GM19351 (cell line): ENCODE data around the gene BMP6.

Experiments used
- ATAC-seq: cut with Tn5 transposase; IDR thresholded peaks from one replicate; pipeline ENCODE4 v1.9.1; 2021; ENCODE audit warnings: mild to moderate bottlenecking, moderate library complexity; ENCODE audit not compliant: unreplicated experiment

The BMP6 gene

DNA sequence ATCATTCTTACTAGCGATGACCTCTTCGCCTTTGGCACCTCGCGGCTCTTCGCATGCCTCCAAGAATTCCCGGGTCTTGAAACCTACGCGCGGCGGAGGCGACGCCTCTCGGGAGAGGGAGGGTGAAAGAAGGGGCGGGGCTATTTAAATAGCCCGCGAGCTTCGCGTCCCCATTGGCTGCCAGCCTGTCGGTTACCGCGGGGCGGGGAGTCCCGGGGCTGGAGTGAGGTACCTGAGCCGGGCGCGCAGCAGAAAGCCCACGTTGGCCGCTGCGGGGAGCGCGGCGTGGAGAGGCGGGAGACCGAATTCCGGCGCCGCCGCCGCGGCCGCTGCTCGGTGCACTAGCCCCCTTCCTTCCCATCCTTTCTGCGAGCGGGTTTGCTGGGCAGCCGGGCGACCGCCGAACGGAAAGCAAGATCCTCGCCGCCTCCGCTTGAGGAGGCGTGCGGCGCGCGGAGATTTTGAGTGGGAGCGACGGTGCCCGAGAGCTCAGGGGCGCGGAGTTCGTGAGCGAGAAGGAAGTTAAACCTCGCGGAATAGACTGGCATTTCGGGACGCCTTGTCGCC is at the start of gene BMP6:
Gene BMP6 (plus strand): TSS at position 251 of the 567 bp plus-strand sequence. CDS start 857 bp downstream, outside the sequence.
- peak; percentile 75 for ATAC-seq

DNA sequence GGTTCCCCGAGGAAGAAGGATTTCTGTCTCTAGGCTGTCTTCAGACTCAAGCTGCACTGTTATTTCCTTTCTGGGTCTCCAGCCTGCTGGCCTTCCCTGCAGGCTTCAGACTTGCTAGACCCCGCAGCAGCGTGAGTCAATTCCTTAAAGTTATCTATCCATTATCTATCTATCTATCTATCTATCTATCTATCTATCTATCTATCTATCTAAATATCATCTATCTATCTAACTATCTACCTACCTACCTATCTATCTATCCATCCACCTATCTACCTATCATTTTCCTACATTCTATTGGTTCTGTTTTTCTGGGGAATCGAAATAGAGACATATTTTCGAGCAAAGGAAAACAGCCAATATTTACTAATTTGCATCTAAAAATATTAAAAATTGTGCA is 48.7 kb upstream of the BMP6 start:
- no peak for ATAC-seq

DNA sequence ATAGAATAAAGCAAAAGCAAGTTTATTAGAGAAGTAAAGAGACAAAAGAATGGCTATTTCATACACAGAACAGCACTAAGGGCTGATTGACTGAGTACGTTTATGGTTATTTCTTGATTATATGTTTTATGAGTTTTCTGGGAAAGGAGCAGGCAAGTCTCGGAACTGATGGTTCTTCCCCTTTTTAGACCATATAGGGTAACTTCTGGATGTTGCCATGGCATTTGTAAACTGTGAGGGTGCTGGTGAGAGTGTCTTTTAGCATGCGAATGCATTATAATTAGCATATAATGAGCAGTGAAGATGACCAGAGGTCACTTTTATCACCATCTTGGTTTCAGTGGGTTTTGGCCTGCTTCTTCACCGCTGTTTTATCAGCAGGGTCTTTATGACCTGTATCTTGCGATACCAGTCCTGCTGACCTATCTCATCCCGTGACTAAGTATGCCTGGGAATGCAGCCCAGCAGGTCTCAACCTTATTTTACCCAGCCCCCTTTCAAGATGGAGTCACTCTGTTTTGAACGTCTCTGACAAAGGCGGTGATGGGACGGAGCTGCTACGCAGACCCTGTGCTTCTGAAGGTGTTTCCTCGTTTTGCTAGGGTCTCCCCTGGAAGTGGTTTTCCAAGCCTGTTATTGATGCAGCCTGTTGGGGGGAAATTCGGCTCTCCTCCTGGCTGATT is 45.4 kb upstream of the BMP6 start:
- ATAC-seq, result no peak

DNA sequence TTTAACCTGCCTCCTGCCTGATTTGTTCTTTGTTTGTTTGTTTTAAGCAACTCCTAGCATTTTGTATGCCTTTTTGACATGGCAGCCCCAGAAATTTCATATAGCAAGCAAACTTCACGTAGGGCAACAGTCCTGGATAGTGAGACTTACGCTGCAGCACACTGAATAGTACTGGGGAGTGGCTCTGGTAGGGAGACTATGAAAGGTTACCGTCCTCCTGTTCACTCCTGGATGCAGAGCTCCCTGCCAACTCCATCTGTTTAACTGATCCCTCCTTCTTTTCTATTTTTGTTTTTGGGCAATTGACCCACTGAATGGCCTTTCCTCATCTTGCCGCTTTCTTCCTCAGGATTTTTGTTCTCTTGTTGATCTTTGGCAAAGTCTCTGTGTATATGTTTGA is 44.5 kb upstream of the BMP6 start:
- no peak for ATAC-seq

GRCh38 chr6:7684076-7684475 is 41.8 kb upstream of the BMP6 start:
- no peak for ATAC-seq

DNA sequence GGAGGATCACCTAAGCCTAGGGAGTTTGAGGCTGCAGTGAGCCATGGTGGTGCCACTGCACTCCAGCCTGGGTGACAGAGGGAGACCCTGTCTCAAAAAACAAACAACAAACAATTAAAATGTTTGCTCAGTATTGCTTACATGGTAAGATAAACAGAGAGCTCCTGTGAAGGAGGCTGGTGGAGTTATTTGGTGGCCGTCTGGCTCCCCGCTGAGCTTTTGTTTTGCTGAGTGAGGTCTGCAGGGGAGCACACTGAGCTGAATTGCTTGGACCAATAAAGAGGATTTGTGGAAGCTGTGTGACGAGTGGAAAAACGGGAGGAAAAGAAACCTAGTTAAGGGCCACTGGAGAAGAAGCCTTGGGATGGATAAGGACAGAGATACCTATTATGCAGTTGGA is 41.1 kb upstream of the BMP6 start:
- no peak for ATAC-seq

DNA sequence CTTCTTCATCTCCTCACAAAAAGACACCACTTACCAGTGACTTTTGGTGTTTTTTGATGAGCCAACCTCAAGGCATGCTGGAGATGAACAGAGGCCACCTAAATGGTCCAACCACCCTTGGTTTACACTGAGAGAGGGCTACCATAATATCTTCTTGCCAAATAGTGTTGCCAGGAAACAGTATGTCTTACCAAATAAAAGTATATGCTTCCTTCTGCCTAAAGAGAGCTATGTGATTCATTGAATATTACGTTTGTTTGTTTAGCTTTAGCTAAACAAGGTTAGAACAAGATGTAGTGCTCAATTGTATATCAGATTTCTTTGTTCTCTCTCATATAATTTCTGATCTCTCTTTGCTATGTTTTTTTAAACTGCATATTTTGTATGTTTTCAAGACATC is 40.6 kb upstream of the BMP6 start:
- no peak for ATAC-seq

GRCh38 chr6:7687145-7688111 is 38.5 kb upstream of the BMP6 start:
- ATAC-seq, result no peak

- no peak for ATAC-seq
Measured at GRCh38 chr6:7691021-7691420, 34.9 kb upstream of the BMP6 start.

DNA sequence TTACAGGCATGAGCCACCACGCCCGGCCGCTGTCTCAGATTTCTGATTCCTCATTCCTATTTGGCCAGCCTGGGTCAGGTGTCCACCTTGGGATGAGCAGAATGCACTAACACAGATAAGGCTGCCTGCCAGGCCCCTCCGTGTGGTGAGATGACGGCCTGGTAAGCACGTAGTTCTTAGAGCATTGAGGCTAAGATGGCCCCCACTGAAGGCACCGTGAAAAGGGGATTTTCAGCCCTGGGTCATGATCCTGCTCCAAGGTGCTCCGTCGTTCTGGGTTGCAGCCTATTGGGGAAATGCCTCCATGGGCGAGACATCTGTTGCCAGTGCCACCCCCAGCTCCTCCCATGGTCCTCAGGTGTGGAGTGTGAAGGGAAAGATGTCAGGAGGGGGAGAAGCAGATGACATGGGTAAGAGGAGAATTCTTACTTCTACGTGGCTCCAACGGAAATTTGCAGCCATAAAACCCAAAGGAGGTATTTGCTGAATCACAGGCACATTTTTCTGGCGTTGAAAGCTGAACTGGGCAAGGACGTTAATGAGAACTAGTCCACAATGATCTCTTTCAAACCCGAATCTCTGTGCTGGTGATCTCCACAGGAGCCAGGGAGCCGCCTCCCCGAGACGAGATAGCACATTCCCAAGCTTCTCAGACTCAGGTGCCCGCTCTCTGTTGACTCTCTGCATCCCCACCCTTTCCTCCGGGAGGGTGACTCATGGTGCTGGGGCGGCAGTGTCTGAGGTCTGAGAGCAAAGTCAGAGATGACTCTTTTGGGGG is 34.0 kb upstream of the BMP6 start:
- no peak for ATAC-seq

DNA sequence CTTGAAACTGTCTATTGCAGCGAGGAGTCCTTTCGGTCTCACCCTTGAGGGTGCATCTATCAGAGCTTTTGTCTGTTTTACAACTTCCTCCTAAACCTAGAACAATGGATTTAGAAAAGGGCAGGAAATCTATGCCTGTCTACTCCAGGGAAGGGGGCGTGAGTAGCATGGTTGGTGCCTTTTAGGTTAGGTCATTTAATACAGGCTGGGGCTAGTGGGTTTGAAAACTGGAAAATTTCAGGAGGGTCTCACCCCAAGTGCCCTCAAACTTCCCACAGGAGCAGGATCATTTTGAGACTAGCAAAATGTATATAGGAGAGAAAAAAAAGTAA is 33.5 kb upstream of the BMP6 start:
- ATAC-seq, result no peak

DNA sequence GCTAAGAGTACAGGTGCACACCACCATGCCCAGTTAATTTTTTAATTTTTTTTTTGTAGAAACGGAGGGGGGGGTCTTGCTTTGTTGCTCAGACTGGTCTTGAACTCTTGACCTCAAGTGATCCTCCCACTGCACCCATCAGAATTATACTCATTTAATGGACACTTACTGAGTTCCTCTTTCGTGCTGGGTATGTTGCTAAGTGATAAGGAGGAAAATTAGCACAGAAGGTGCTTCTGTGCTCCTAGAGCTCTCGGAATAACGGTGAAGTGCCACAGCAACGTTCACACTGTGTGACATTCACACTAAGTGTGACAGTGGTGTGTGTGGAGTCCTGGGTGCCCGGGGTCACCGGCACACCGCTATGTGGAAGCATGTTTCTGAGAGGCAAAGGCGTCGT is 32.1 kb upstream of the BMP6 start:
- ATAC-seq, result no peak

DNA sequence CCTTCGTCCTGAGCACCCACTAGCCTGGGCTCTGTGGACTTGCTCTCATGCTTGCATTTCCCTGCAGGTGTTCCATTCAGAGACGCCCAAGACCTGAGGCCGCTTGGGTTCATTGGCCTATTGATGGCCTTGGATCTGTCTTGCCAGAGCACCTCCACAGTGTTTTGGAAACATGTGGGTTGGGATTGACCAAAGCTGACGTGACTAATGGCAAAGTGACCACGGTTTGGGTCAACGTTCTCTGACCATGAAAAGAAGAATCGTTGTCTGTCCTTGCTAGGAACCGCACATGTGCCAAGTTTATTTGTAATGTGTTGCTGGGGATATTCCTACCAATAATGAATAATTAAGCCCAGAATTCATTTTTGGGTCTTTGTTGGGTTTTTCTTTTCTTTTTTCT is 29.8 kb upstream of the BMP6 start:
- no peak for ATAC-seq

GRCh38 chr6:7697432-7697819 is 28.5 kb upstream of the BMP6 start:
- ATAC-seq, result no peak

- no peak for ATAC-seq
Measured at GRCh38 chr6:7697820-7698623, 27.9 kb upstream of the BMP6 start.

- no peak for ATAC-seq
Measured at GRCh38 chr6:7701212-7701834, 24.6 kb upstream of the BMP6 start.

DNA sequence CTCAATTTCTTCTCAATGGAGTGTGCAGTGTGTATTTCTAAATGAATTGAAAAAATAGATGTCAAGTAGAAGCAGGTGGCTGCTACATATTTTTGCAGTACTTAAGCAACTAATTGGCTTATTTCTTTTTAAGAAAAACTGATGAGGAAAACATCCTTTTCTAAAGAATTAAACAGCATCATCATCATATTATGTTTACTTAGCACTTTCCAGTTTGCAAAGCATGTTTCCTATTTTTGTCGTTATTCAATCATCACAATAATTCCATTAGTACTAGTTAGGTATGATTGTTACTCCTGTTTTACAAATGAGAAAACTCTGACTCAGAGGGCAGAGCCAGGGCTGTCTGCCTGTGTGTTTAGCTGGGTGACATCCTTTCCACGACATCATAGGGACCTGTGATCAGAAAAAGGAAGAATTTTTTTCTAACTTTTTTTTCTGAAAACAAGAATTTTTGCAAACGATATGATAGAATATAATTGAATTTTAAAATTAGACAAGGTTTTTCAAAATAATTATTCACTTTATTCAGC is 22.7 kb upstream of the BMP6 start:
- no peak for ATAC-seq

DNA sequence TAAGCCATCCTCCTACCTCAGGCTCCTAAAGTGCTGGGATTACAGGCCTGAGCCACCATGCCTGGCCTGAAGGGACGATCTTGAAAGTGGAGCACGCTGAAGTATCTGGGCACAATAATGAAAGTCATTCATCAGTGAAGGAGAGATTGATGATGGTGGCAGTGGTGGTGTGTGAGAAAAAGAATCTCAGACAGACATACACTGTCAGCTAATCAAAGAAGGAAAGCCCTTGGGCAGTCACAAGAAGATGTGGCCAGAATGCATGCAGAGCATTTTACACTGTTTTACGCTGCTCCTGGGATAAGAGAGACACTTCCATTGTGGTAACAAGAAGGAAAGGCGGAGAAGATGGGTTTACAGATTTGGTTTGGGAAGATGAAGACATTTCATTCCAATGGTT is 20.4 kb upstream of the BMP6 start:
- no peak for ATAC-seq

DNA sequence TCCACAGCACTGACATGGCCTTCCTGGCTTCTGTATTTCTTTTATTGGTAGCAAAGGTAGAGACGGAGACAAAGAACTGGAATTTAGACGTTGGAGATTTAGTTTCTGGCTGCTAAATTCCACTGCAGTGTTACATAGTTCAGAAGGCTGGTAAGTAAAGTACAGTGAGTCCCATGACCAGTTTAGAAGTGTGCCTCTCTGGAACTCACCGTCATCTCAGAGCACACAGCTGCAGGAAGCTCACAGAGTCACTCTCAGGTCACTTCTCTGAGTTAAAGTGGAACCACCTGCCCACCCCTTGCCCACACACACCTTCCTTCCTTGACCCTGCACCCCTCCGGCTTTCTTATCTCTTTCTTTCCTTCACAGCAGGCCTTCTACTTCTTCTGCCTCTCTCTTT is 19.6 kb upstream of the BMP6 start:
- no peak for ATAC-seq

DNA sequence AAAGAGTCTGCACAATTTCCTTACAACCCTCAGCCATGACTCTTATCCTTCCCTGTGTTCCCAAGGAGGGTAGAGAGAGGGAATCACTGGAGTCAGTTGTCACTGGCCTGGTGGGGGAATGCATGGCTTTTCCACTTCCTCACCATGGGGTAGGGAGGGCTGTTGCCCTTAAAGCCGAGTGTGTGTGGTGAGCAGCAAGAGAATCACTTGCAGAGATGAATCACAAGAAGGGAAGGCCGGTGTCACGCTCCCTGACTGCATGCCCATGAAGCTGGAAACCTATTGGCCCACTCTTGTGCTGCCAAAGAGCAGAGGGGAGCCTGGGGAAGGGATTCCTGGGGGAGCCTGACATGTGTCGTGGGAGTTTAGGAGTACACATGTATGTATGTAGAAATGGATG is 18.1 kb upstream of the BMP6 start:
- ATAC-seq, result no peak
